NB4 (cell line): ENCODE data around the gene ELAPOR1.
A peak's percentile ranks its signal among the peaks of the same experiment; 100 is the strongest.

Source experiments
- DNase-seq: peaks from one replicate; pipeline ENCODE4 v3.0.0; 2010; ENCODE audit warnings: low read depth
- H3K4me3 ChIP-seq: one replicate; pipeline ENCODE4 v1.5.1; 2011; ENCODE audit warnings: mild to moderate bottlenecking, low read depth, low read length, moderate library complexity
- MYC ChIP-seq: IDR thresholded peaks from 2 replicates; pipeline ENCODE4 v1.6.1; 2011; ENCODE audit warnings: low read depth, low read length
- POLR2A ChIP-seq: IDR thresholded peaks from 2 replicates; pipeline ENCODE4 v1.6.1; 2011; ENCODE audit warnings: mild to moderate bottlenecking; ENCODE audit not compliant: insufficient read length; ENCODE audit errors: extremely low read depth
- TF ChIP-seq, protein P1 (sequence below): IDR thresholded peaks from 2 replicates; pipeline ENCODE4 v1.6.1; 2011; ENCODE audit warnings: low read depth, low read length
- TF ChIP-seq, protein P2 (sequence below): IDR thresholded peaks from one replicate; pipeline ENCODE4 v1.5.1; 2012; ENCODE audit warnings: low read depth, low read length

The ELAPOR1 gene

DNA sequence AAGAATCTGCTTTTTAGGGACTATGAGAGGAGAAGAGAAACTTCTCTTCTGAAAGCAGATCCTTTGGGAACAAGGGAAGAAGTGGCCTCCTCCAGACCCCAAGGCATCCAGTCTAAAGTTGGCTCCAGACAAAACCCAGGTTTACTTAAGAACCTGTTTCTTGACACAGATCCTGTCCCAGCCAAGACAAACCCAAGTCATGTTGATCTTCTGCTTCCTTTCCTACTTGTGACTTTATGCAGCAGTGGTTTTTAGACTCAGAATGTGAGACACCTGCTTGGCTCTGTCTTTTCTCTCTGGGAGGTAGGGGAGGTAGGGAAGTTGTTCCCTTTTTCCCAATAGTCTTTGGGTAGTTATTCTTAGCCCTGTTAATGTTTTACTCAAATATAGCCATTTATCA lies 38.3 kb downstream of the ELAPOR1 start:
- TF ChIP-seq, protein P1, sequence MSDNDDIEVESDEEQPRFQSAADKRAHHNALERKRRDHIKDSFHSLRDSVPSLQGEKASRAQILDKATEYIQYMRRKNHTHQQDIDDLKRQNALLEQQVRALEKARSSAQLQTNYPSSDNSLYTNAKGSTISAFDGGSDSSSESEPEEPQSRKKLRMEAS: no peak
- TF ChIP-seq POLR2A (no peak), MYC (no peak)
- TF ChIP-seq, protein P2, sequence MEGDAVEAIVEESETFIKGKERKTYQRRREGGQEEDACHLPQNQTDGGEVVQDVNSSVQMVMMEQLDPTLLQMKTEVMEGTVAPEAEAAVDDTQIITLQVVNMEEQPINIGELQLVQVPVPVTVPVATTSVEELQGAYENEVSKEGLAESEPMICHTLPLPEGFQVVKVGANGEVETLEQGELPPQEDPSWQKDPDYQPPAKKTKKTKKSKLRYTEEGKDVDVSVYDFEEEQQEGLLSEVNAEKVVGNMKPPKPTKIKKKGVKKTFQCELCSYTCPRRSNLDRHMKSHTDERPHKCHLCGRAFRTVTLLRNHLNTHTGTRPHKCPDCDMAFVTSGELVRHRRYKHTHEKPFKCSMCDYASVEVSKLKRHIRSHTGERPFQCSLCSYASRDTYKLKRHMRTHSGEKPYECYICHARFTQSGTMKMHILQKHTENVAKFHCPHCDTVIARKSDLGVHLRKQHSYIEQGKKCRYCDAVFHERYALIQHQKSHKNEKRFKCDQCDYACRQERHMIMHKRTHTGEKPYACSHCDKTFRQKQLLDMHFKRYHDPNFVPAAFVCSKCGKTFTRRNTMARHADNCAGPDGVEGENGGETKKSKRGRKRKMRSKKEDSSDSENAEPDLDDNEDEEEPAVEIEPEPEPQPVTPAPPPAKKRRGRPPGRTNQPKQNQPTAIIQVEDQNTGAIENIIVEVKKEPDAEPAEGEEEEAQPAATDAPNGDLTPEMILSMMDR: no peak
- no peak for DNase-seq
- no peak overlapping the region for H3K4me3 ChIP-seq

DNA sequence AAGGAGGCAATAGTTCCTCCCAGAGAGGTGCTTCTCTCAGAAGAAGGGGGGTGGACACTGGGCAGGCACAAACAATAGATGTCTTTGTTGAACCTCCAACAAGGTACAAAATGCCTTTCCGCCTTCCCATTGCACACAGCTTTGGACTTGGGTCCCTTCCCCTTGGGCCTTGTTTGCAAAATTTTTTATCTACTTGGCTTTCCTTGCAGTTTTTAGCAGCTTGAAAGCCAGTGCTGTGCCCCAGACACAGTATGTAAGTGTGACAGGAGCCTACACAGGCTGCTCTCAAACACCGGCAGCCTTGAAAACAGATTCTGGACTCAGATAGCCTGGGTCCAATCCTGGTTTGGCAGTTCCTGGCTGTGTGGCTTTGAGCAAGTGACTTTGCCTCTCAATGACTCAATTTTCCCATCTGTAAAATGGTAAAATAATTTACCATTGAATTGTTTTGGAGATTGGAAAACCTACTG lies 43.0 kb downstream of the ELAPOR1 start:
- TF ChIP-seq, protein P1: no peak
- no peak for TF ChIP-seq MYC
- no peak overlapping the region for H3K4me3 ChIP-seq
- DNase-seq: no peak

DNA sequence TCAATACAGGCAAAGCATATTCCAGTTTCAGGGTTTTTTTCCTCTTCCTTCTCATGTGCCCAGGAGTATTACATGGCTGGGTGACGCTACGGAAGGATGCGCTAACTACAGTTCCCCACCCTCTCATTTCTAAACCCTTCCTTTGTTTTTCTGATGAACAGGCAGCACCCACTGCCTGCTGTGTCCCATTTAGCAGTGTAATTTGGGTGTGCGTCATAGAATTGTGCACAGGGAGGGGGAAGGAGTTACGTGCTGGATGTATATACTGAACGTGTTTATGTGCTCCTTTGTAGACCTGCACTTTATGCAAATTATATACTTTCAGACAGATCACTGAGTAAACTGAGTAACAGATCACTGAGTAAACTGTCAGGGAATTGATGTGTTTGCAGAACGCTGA lies 44.5 kb downstream of the ELAPOR1 start:
- no peak for DNase-seq
- no peak overlapping the region for H3K4me3 ChIP-seq
- TF ChIP-seq, protein P1: no peak
- no peak for TF ChIP-seq MYC
- no peak for TF ChIP-seq POLR2A
- TF ChIP-seq, protein P2: no peak

DNA sequence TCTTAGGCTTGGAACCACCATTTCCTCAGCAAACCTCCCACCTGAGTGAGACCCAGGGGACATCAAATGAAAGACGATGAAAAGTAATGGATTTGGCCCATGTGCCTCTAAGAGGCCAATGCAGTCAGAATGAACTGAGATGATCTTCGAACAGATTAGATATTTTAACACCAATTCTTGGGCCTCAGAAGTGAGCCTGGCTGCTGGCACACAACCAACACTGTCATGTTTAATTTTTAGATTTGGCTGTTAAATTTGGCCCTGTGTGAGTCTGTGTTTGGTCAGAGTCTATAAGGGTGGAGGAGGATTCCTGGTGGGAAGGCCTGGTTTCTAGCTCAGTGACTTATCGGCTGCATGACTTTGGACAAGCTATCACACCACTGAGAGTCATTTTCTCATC lies 45.4 kb downstream of the ELAPOR1 start:
- H3K4me3 ChIP-seq: no peak overlapping the region
- DNase-seq: no peak
- TF ChIP-seq, protein P2: no peak
- TF ChIP-seq, protein P1: no peak
- TF ChIP-seq POLR2A (no peak), MYC (no peak)

DNA sequence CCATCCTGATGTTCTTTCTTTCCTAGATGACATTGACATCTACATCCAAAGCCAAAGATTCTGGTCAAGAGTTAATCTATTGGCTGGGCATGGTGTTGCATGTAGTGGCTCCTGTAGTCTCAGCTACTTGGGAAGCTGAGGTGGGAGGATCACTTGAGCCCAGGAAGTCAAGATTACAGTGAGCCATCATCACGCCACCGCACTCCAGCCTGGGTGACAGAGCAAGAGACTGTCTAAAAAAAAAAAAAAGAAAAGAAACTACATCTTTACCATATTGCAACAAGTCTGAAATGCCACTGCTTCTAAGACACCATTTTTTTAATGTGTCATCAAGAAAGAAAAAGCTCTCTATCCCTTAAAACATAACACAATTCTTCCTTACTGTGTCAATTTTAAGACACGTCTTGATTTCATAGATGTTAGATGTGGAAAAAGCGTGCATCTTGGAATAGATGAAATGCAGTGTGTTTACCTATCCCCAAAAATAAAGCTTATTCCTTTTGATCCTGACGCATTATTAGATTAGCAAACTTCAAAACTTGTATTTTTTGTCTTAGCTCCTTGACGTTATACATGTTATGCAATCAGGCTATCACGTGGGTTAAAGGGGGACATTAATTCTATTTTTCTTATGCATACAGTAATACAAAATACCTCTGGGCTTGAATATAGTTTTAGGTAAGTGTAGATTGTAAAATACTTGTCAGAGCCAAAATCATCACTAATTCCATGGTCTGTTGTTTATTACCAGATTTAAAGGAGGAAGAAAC lies 46.3 kb downstream of the ELAPOR1 start:
- no peak for DNase-seq
- TF ChIP-seq MYC (no peak), POLR2A (no peak)
- TF ChIP-seq, protein P1: no peak
- TF ChIP-seq, protein P2: no peak

DNA sequence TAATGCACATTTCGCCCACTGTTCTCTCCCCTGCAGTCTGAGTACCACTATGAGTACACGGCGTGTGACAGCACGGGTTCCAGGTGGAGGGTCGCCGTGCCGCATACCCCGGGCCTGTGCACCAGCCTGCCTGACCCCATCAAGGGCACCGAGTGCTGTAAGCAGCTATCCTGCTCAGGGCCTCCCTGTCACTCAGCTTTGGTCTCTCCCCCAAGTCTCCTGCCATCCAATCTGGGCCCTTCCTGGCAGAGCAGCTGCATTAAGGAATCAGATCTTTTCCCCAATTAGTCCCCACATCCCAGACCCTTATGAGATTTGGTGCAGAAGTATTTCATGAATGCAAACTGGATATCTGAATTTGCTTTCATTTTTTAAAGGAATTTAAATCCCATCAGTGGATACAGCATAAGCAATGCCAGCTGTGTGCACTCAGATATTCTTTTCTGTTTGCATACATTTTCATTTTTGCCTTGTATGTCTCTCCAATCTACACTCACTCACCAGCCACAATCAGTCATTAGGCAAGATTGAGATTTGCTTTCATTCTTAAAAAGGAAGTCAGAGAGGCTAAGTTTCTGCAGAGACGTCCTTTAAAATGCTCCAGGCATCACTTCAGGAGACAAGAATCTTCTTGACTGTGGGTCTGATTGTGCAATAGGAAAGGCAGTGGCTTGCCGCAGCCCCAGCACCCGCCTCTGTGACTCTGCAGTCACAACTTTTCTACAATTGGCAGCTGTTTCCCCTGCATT lies 48.1 kb downstream of the ELAPOR1 start:
- TF ChIP-seq POLR2A (no peak), MYC (no peak)
- TF ChIP-seq, protein P1: no peak
- TF ChIP-seq, protein P2: no peak
- no peak overlapping the region for H3K4me3 ChIP-seq
- peak; percentile 95 for DNase-seq

More for the DNA sequence above, 46.3 kb downstream of the ELAPOR1 start:
- no peak overlapping the region for H3K4me3 ChIP-seq
